DMS153 (cell line): ENCODE data around the gene ZNF326.

Experiments
- DNase-seq: peaks from one replicate; lab custom pipeline; 2025; lab: John Stamatoyannopoulos, UW

The ZNF326 gene

GRCh38 chr1:89994805-89995597 is at the start of gene ZNF326:
Gene ZNF326 (plus strand): TSS chr1:89995110. CDS start chr1:89995258, 148 bp downstream.
- peak; percentile 94 for DNase-seq

- DNase-seq = no peak
These were observed 48.9 kb upstream of the ZNF326 start for GRCh38 chr1:89945852-89946476.

GRCh38 chr1:89946532-89946931 is 48.4 kb upstream of the ZNF326 start:
- DNase-seq = no peak

- no peak for DNase-seq
These were observed 46.1 kb upstream of the ZNF326 start for GRCh38 chr1:89948722-89949345.

GRCh38 chr1:89949991-89950624 is 44.8 kb upstream of the ZNF326 start:
- no peak for DNase-seq

- DNase-seq = no peak
These were observed 44.2 kb upstream of the ZNF326 start for GRCh38 chr1:89950703-89951102.

GRCh38 chr1:89951766-89952604 is 42.9 kb upstream of the ZNF326 start:
- no peak for DNase-seq

- DNase-seq = no peak
These were observed 42.2 kb upstream of the ZNF326 start for GRCh38 chr1:89952605-89953130.

GRCh38 chr1:89953131-89953626 is 41.7 kb upstream of the ZNF326 start:
- no peak for DNase-seq

- no peak for DNase-seq
These were observed 41.0 kb upstream of the ZNF326 start for GRCh38 chr1:89953929-89954328.

- no peak for DNase-seq
These were observed 40.5 kb upstream of the ZNF326 start for GRCh38 chr1:89954401-89954800.

- no peak for DNase-seq
These were observed 39.4 kb upstream of the ZNF326 start for GRCh38 chr1:89955311-89956205.

GRCh38 chr1:89957107-89957506 is 37.8 kb upstream of the ZNF326 start:
- DNase-seq = no peak

- no peak for DNase-seq
These were observed 35.9 kb upstream of the ZNF326 start for GRCh38 chr1:89958851-89959654.

GRCh38 chr1:89959719-89960118 is 35.2 kb upstream of the ZNF326 start:
- no peak for DNase-seq

- no peak for DNase-seq
These were observed 32.7 kb upstream of the ZNF326 start for GRCh38 chr1:89962024-89962741.

- no peak for DNase-seq
These were observed 32.2 kb upstream of the ZNF326 start for GRCh38 chr1:89962742-89963075.

GRCh38 chr1:89965193-89965768 is 29.6 kb upstream of the ZNF326 start:
- DNase-seq = no peak
